ENCODE measurements around the gene KRCC1.

- TF ChIP-seq CTCF (IDR thresholded peaks at IDR 0.05) (no peak), POLR2A (IDR thresholded peaks at IDR 0.05) (no peak)
These were observed 32.2 kb upstream of the KRCC1 start for GRCh38 chr2:88087763-88088162.
